HG02798 (cell line): ENCODE measurements around the gene ARHGAP18.

Experiments used
- ATAC-seq: cut with Tn5 transposase; IDR thresholded peaks from one replicate; pipeline ENCODE4 v1.9.1; 2021; ENCODE audit warnings: mild to moderate bottlenecking; ENCODE audit not compliant: unreplicated experiment, poor library complexity

Gene ARHGAP18, protein sequence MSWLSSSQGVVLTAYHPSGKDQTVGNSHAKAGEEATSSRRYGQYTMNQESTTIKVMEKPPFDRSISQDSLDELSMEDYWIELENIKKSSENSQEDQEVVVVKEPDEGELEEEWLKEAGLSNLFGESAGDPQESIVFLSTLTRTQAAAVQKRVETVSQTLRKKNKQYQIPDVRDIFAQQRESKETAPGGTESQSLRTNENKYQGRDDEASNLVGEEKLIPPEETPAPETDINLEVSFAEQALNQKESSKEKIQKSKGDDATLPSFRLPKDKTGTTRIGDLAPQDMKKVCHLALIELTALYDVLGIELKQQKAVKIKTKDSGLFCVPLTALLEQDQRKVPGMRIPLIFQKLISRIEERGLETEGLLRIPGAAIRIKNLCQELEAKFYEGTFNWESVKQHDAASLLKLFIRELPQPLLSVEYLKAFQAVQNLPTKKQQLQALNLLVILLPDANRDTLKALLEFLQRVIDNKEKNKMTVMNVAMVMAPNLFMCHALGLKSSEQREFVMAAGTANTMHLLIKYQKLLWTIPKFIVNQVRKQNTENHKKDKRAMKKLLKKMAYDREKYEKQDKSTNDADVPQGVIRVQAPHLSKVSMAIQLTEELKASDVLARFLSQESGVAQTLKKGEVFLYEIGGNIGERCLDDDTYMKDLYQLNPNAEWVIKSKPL

DNA sequence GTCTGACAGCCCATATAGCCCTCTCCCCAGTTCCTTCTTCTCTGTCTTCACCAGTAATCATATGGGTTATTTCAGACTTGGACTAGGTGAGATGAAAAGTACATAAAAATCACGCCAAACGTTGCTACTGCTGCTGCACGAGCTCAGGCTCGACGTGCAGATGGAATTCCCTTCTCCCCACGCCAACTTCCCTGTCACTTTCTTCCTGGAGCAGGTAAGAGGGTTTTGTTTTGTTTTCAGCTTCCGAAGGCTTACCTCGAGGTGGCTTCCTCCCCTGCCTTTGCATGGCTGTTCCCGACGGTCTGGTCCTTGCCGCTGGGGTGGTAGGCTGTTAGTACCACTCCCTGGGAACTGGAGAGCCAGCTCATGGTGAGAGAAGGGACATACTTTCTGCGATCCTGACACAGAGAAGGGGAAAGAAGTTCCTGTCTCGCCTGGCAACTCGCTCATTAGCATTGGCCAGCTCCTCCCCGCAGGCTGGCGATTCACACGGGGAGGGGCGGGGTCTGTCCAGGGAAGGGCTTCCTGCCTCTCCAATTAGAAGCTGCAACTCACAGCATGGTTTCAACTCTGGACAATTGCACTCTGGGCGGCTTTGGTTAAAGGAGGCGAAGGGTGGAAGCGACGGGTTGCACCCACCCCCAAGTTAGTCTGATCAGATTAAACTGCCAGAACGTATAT is at the start of gene ARHGAP18:
TSS of gene ARHGAP18 (minus strand) at position 409 of the 681 bp plus-strand sequence. CDS start at position 368, 41 bp downstream.
- peak; percentile 97 for ATAC-seq

DNA sequence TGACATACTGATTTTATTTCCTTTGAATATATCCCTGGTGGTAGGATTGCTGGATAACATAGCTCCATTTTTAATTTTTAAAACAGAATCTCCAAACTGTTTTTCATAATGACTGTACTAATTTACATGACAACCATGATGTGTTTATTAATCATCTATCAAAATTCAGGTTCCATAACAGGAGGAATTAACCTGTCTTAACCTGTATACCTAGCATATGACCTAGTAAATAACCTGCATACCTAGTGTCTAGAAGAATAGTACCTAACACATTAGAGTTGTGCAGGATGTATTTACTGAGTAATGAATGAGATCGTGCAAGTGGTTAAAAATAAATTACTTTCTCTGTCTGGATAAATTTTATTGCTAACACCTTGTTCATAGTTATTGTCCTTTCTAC is 45.8 kb upstream of the ARHGAP18 start:
- ATAC-seq, result no peak

DNA sequence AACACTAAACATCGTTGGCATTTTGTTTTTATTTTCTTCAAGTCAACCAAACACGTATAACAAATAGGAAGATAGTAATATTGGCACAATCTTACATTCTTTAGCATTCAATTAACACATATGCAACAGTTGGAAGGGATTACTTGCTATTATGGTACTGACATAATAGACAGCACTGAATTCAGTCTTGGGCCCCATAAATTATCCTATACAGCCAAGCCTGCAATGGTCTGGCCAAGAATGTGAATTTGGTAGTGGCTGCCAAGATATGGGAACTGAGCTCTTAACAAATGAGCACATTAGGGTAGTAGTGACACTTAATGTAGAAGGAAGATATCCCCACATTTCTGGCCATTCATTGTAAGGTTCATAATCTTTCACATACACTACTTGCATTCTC is 44.8 kb upstream of the ARHGAP18 start:
- no peak for ATAC-seq

DNA sequence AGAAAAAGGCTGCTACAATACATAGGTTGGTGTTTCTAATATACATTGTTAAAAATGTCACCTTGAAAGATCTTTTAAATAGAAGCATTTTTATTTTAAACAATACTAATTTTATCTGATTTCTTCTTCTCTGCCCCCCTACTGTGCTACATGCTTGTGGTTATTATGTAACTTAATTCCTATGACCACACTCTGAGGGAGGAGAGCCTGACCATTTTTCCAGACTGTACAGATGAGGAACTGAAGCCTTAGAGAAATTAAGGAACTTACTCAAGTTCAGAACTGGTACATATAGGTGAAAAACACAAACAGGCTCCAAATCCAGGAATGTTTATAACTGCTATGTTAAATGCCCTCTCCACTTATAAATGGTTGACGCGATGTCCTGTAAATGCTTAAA is 43.4 kb upstream of the ARHGAP18 start:
- no peak for ATAC-seq

DNA sequence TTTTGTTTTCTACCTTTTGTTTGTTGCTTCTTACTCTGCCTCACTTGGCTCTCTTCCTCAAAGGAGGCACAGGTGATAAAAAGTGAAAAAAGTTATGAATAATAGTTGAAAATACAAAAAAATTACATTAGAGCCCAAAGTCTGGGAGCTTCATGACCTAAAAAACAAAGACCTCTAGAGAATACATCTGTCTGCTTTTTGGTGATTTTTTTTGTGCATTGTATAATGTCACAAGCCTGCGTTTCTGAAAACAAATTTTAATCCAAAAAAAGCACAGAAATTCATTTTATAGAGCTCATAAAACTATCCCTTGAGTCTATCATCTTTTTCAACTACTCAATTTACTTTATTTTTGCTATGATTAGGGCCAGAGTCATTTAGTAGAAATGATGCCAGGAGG is 41.4 kb upstream of the ARHGAP18 start:
- no peak for ATAC-seq

DNA sequence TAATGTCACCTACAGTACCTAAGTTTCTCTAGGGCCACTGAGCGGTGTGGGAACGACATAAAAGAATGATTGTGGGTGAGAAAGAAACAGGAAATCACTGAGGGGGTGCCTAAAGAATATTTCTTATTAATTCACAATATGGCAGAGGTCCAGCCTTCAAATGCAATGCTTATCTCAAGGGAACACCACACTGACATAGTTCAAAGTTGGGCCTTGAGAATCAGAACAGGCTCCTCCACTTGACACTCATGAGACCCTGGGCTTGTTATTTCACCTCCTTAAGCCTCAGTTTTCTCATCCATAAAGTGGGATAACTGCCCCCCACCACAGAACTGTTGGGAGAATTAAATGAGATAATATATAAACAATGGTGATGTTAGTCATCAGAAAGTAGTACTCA is 40.4 kb upstream of the ARHGAP18 start:
- ATAC-seq, result no peak

DNA sequence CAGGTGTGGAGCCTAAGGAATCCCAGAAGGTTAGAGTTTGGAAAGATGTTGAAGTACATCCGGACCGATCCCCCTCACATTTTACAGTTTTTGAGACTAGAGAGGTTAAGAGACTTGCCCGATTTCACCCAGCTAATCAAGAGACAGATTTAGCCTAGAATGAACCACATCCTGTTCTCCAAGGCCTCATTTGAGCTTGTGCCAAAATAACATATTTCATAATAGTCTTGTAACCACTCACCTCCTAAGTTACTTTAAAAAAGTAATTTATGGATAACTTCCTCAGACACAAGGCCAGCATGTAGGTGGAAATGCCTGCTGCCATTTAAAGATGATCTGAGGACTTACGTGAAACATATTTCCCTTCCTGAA is 39.8 kb upstream of the ARHGAP18 start:
- peak; percentile 35 for ATAC-seq

DNA sequence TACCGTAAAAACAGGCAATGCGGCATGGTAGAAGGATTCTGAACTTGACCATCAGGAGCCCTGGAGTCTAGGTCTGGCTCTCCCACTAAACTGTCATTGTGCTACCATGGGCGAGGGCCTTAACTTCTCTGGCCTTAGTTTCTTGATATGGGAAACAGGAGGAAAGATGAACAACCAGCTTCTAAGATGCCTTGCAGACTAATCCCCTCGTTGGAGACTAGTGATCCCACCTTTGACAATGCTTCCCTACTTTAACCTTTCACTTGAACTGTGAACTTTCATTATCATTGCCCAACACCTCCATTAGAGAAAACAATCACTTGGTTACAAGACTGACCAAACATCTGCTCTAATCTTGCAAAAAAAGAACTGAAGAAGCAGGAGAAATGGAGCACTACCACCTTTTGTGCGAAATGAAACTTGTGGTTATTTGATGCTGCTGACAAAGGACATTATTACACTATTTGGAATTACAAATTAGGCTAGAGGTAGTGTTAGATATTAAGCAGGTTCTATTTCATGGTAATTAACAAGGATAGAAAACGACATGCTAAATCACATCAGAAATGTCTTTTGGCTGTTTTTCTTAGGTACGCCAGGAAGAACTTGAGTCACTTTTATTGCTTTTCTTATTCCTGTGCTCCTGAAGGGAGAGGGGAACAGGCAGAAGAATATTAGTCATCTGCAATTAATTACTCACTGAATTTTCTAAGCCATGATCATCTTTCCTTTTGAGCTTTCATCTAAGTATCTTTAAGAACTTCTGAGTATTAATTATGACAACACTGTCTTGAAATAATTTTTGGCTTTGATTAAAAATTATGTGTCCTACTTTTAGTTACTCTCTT is 39.1 kb upstream of the ARHGAP18 start:
- ATAC-seq, result peak; percentile 27

DNA sequence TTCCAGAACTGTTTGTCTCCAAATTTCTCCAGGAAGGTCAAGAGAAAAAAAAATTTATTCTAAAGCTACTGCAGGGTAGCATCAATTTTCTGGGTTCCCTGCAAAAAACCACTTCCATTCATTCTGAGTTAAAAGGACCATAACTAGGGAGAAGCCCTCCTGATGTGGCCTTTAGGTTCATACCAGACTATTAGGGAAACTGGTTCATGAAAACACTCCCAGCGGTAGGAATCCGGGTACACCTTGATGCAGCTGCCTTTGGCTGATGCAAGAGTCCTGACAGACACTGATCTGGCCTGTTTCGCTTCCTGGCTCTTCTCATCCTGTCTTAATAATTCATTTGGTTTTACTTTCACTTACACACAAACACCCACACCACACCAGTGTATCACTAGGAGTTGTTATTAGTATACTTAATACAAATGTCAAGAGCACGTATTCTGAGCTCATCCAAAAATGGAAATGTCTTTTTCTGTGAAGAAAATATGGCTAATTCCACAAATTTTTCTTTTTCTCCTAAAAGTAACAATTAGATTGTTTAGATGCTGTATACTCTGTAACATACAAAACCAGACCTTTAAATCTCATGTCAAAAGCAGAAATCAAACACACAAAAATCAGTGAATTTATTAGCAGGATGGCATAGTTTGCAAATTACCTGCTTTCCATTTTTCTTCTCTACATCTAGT is 38.4 kb upstream of the ARHGAP18 start:
- peak; percentile 88 for ATAC-seq

DNA sequence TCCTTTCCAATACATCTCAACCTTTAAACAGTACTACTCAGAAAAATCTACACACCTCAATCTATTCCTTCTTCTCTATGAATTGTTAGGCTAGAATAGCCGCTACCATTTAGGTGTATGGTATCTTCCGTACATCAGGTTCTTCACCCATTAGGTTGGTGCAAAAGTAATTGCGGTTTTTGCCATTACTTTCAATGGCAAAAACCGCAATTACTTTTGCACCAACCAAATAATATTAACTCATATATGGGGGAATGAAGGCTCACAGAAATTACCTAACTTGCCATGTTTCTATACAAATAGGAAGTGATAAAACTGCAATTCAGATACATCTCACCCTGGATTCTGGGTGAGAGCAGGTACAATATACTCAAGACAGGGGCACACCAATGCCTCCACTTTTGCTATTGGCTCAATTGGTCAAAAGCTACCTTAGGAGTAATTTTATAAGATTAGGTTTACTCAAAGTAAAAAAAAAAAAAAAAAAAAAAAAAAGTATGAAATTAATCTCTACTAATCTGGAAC is 37.7 kb upstream of the ARHGAP18 start:
- ATAC-seq, result no peak

DNA sequence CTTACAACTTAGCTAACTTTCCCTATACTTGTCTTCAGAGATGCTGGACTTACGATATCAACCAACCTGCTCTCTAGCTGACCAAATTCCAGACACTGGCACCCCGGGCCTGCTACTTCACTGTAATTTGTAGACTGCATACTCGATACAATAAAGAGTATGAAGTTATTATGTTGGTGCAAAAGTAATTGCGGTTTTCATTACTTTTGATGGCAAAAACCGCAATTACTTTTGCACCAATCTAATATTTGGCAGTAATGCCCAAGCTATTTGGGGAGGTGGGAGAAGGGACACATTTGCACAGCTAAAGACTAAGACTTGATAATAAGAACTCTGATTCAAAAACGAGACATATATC is 34.9 kb upstream of the ARHGAP18 start:
- ATAC-seq, result no peak

DNA sequence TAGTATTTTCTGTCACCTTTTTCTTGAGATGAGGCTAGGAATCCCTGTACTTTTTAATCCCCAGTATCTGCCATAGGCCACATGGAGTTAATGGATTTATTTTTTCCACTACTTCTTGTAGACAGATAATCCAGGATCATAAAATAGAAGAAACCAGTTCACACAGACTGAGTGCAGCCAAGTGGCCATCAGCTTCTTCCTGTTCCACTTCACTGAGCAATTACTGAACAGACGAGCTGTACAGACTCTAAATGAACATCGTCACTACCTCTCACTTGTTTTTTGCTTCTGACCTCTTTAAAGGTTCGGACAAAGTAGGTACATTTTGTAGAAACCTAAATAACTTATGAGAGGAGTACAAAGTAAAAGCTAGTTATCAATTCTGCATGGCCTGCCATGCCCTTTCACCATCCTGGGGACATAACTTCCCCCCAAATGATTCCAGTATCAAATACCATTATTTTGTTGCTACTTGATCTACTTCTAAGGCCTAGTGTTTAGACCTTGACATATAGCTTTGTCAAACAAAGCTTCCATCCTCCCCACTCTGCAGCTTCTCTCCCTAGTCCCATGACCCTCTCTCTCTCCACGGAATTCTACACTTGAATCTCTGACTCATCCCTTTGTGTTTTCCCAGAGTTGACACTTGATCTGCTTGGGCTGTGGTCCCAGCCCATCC is 34.4 kb upstream of the ARHGAP18 start:
- ATAC-seq, result no peak

DNA sequence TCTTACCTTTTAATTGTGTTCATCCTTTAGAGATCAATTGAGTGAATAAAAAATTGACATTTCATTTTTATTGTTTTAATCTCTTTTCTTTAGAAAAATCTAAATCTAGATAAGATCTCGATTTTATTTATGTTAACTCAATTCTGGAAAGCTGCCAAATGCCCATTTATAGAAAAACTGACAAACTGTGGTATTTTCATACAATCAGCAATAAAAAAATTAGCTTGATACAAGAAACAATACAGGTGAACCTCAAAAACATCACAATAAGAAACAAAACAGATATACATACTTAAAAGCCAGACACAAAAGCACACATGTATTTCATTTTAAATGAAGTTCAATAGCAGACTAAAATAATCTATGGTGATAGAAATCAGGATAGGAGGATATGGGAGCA is 30.0 kb upstream of the ARHGAP18 start:
- ATAC-seq, result no peak

DNA sequence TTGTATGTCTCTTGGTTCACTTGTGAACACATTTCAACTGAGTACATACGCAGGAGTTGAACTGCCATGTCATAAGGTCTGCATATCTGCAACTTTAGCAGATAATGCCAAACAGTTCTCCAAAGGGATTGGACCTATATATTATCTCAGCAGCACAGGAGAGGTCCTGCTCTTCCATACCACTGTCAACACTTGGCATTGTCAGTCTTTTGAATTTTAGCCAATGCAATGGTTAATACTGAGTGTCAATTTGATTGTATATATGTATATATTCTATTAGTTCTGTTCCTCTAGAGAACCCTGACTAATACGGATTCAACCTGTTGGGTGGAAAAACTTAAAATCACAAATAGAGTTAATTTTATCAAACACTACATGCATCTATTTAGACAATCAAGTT is 26.1 kb upstream of the ARHGAP18 start:
- ATAC-seq, result no peak

DNA sequence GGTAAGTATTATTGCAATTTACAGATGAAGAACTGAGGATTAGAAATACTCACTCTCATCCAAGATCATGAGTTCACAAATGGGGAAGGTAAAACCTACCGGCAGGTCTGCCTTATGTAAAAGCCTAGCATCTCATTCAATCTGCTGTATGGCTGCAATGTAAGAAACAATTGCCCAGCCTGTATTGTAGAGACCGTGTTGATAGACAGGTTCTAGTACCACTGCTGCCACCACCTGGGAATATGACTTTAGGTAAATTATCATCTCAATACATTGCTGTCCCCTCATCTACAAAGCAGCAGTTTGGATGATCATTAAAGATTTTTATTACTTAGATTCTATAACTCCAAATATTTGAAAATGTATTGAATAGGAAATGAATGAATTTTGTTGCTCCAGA is 23.3 kb upstream of the ARHGAP18 start:
- ATAC-seq, result peak; percentile 48

DNA sequence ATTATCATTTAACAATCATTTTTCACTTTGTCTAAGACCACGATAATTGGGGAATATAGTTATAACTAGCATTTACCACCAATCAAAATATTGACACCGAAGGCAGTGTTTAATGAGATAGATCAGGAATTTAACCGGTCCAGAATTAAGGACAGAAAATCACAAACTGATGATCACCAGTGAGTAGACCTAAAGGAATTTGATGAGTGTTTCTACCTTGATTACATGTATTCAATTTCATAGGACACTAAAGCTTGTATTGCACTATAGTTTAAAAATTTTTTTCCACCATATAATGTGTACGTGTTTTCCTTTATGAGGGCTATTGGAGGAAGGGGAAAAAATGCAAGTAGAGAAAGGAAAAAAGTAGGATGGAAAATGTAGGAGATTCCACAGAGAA is 22.6 kb upstream of the ARHGAP18 start:
- no peak for ATAC-seq

DNA sequence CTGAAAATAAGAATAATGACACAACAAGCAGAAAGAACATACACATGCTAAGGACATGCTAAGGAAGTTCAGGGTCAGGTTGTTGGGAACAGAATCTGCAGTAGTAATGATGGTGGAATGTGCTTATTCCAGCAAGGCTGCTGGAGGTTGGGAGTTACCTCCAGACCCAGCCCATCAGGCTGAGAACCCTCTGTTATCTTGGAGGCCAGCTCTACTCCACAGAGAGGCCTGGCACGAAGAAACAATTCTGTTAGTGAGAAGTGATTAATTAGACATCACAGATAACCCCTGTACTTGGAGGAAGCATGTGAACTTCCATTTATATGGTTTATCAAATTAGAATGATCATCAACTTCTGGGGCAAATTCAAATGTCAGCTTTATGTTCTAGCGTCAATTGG is 22.1 kb upstream of the ARHGAP18 start:
- ATAC-seq, result no peak

DNA sequence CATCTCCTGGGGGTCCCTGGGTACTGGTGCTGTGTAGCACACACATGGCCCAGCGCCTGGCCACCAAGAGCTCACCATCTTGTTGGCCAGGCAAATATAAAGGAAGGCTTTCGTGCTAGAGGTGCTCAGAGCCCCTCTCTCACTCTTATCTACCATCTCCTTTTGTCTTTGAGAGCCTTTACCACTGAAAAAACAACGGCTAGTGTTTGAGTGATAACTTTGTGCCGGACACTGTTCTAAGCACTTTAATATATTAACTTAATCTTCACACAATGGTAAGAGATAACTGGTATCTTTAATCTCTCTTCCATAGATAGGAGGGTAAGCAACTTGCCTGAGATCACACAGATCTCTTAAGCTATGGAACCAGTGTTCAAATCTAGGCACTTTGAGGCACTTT is 21.5 kb upstream of the ARHGAP18 start:
- ATAC-seq, result no peak

DNA sequence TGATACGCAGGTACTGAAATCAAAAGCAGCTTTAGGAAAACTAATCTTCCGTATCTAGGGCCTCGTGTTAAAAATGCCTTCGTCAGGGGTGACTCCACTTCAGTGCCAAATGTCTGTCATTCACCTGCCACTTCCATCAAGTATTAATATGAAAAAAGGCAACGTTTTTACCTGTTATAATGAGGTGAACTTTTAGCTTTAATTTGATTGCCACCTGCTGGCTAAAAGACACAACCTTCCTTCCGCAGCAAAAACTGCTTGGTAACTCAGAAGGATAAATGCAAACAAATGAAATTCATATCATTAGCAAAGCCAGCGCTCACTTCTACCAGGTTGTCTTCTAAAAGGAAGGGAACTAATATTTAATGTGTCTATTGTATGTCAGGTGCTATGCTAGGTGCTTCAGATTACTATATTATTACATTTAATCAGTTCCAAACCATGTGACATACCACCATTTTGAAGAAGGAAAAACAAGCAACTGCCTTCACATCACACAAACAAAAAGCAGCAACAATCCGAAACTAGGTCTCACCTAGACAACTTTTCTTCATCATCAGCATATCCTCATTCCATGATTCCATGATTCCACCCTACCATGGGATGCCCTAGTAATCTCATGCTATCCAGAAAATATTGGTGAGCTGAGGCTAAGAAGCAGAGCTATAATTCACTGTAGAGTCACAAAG is 20.6 kb upstream of the ARHGAP18 start:
- ATAC-seq, result peak; percentile 69
